Measurements from ENCODE around the gene SORT1. TPM values are rescaled to one million over a fixed set of nuclear protein-coding genes. Genes with fewer than 3 reads are reported as not detected.

Gene SORT1
- total and polyA plus RNA-seq, 2 of the 13 experiments (the other 11 are each of a cell fraction or from before 2014, with no cell fraction given): 32.4 to 93.0 TPM

DNA sequence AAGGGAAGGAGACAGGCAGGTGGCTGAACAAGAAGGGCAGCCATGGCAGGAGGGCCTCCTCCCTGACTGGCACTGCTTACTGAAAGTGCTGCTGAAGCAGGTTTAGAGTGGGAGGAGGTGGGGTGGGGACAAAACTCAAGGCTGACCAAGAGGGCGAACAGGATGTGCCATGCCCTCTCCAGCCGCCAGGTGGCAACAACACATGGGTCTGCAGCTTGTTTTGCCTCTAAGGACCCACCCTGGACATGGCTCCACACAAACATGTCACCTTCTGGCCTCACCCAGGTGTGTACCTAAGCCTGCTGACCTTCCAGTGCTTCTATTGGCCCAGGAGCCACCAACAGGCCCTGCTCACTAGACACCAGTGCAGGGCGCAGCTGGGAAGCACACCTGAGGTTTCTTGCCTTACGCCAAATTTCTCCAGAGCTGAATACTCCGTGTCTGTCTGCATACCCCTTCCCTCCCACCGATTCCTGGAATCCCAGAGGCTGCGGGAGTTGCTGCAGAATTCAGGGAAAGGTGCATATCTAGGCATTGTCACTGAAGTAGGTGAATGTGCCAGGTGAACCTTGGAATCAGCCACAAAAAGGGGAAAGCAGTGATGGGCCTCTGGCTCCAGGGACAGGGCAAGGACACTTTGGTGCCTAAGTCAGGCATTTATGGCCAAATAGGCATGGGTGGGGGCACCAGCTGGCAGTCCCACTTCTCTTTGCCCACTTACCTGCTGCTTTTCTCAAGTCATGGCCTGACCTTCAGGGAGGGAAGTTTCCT lies 120.1 kb downstream of the SORT1 start (continued):
- TF ChIP-seq, protein P1, sequence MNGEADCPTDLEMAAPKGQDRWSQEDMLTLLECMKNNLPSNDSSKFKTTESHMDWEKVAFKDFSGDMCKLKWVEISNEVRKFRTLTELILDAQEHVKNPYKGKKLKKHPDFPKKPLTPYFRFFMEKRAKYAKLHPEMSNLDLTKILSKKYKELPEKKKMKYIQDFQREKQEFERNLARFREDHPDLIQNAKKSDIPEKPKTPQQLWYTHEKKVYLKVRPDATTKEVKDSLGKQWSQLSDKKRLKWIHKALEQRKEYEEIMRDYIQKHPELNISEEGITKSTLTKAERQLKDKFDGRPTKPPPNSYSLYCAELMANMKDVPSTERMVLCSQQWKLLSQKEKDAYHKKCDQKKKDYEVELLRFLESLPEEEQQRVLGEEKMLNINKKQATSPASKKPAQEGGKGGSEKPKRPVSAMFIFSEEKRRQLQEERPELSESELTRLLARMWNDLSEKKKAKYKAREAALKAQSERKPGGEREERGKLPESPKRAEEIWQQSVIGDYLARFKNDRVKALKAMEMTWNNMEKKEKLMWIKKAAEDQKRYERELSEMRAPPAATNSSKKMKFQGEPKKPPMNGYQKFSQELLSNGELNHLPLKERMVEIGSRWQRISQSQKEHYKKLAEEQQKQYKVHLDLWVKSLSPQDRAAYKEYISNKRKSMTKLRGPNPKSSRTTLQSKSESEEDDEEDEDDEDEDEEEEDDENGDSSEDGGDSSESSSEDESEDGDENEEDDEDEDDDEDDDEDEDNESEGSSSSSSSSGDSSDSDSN (CRISPR knock-in tag; IDR thresholded peaks at IDR 0.05): peak; percentile 65
- TF ChIP-seq FOXK1 (CRISPR knock-in tag; IDR thresholded peaks at IDR 0.05; ENCODE audit: borderline replicate concordance, low read depth) (peak; percentile 68; the same call in 1 of the 2 replicates), SP1 (IDR thresholded peaks at IDR 0.05) (no peak), SP1 (CRISPR knock-in tag; IDR thresholded peaks at IDR 0.05) (peak; percentile 62), ZSCAN31 (CRISPR knock-in tag; IDR thresholded peaks at IDR 0.05; ENCODE audit: low read depth) (peak; percentile 69), ZNF337 (CRISPR knock-in tag; IDR thresholded peaks at IDR 0.05; ENCODE audit: borderline replicate concordance, low read depth) (no peak), ZNF713 (CRISPR knock-in tag; IDR thresholded peaks at IDR 0.05) (no peak), ZNF224 (CRISPR knock-in tag; IDR thresholded peaks at IDR 0.05) (no peak), ZNF460 (CRISPR knock-in tag; IDR thresholded peaks at IDR 0.05; ENCODE audit: borderline replicate concordance) (no peak), GATAD2A (CRISPR knock-in tag; IDR thresholded peaks at IDR 0.05) (peak; percentile 79), ZNF20 (CRISPR knock-in tag; IDR thresholded peaks at IDR 0.05) (no peak), ZNF747 (CRISPR knock-in tag; IDR thresholded peaks at IDR 0.05; ENCODE audit: borderline replicate concordance) (peak; percentile 85; the same call in 1 of the 2 replicates), FOXA3 (CRISPR knock-in tag; IDR thresholded peaks at IDR 0.05) (peak; percentile 63), PHF21A (CRISPR knock-in tag; IDR thresholded peaks at IDR 0.05) (no peak), NFATC3 (CRISPR knock-in tag; IDR thresholded peaks at IDR 0.05) (no peak), MEIS2 (CRISPR knock-in tag; IDR thresholded peaks at IDR 0.05) (peak; percentile 72), MYNN (CRISPR knock-in tag; IDR thresholded peaks at IDR 0.05; ENCODE audit: low read depth) (no peak), ZBTB7A (CRISPR knock-in tag; IDR thresholded peaks at IDR 0.05) (no peak), ZNF777 (CRISPR knock-in tag; IDR thresholded peaks at IDR 0.05) (no peak), ZKSCAN5 (CRISPR knock-in tag; IDR thresholded peaks at IDR 0.05) (no peak), SRY (CRISPR knock-in tag; IDR thresholded peaks at IDR 0.05) (no peak), HOXA3 (CRISPR knock-in tag; IDR thresholded peaks at IDR 0.05) (peak; percentile 77; the same call in 1 of the 2 replicates), HNRNPK (IDR thresholded peaks at IDR 0.05; ENCODE audit: low read depth, low read length, poor library complexity, severe bottlenecking) (no peak)
- TF ChIP-seq, protein P2, sequence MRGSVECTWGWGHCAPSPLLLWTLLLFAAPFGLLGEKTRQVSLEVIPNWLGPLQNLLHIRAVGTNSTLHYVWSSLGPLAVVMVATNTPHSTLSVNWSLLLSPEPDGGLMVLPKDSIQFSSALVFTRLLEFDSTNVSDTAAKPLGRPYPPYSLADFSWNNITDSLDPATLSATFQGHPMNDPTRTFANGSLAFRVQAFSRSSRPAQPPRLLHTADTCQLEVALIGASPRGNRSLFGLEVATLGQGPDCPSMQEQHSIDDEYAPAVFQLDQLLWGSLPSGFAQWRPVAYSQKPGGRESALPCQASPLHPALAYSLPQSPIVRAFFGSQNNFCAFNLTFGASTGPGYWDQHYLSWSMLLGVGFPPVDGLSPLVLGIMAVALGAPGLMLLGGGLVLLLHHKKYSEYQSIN (CRISPR knock-in tag; IDR thresholded peaks at IDR 0.05; ENCODE audit: borderline replicate concordance): no peak
